Glomerular endothelial cell (primary cell): ENCODE data around the gene GRIK4. TPM values are rescaled to one million over a fixed set of nuclear protein-coding genes. Genes with fewer than 3 reads are reported as not detected.

Experiments
- DNase-seq: peaks from one replicate; pipeline ENCODE4 v3.0.0-alpha.2; 2011; ENCODE audit warnings: low read depth, low spot score; ENCODE audit errors: extremely low read depth
- total RNA-seq: library from RNA; depleted of rRNA; stranded (reverse); fragments of >200 nt; gene quantifications from 2 replicates; pipeline ENCODE4 v1.2.3, GENCODE V29; 2015

The GRIK4 gene
- total RNA-seq, 1 donor from 2014 or later: 0.06 TPM

DNA sequence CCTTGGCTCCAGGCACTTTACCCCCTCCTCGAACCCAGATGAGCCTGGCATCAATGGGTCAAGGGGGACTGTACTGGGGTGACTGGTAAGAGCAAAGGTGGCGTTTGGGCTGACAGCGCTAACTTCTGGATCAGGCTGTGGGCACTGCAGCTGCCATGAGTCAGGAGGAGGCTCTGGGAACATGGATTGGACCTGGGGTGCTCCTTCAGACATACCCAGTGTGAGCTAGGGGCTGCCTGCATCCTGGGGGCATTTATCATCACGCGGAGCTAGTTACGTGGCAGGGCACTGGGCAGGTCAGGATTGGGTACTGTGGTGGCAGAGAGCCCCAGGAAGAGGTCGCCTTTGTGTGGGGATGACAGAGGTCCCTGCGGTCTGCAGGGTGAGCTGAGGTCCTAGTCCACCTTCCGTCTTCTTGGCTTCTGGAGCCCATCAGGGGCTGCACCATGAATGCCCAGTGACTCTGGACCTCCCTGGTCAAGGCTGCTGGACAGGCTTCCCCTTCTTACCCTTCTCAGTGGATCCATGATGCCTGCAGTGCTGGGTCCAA lies 13.1 kb downstream of the GRIK4 start:
- DNase-seq: no peak

DNA sequence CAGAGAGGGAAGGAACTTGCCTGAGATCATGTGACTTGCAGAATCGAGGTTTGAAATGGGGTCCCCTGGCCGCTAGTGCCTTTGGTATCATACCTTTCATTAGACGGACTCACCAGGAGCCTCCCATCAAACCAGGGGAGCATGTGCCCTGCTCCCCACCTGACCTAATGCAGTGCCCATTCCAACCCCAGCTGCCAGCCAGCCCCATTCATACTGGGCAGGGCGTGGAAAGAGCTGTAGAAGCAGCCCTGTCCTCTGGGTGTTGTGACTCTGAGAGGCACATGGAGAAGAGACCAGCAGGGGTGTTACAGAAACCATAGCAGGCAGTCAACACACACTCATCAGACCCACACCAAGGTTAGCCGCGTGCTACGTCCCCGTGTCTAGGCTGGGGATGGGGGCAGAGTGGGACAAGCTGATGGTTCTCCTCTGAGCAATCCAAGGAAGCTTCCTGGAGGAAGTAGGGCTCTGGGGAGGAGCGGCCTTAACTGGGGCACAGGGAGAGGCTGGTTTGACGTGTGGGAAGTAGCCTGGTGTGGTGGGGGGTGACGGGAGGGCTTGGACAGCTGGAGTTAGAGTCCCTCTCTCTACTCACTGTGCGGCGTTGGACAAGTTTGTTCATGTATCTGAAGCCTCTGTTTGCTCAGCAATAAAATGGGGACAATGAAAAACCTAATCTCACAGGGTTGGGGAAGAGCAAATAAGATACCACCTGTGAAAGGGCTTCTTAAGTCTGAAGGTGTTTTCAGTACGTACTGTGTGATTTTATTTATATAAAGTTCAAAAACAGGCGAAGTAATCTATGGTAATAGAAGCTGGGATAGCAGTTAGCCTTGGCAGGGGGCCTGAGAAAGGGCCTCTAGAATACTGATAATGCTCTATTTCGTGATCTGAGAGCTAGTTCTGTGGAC lies 14.0 kb downstream of the GRIK4 start:
- DNase-seq: no peak

DNA sequence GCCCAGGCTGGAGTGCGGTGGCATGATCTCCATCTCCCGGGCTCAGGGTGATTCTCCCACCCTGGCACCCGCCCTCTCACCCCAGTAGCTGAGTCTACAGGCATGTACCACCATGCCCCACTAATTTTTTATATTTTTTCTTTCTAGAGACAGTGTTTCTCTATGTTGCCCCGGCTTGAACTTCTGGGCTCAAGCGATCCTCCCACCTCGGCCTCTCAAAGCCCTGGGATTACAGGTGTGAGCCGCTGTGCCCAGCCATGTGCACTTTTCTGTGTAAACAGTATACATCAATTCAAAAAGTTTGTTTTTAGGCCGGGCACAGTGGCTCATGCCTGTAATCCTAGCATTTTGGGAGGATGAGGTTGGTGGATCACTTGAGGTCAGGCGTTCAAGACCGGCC lies 14.7 kb downstream of the GRIK4 start:
- no peak for DNase-seq

GRCh38 chr11:120527111-120527761 lies 15.7 kb downstream of the GRIK4 start:
- no peak for DNase-seq

DNA sequence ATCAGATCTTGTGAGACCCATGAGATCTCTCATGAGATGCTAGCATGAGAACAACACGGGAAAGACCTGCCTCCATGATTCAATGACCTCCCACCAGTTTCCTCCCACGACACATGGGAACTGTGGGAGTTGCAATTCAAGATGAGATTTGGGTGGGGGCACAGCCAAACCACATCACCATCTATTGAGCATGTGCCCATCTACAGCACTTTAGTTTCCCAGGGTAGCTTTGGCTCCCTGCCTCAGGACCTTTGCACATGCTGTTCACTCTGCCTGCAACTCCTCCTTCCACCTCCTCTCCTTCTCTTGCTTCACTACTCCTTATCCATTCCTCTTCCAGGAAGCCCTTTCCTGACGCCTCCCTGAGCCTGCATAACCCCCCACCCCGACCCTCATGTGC lies 17.2 kb downstream of the GRIK4 start:
- no peak for DNase-seq

DNA sequence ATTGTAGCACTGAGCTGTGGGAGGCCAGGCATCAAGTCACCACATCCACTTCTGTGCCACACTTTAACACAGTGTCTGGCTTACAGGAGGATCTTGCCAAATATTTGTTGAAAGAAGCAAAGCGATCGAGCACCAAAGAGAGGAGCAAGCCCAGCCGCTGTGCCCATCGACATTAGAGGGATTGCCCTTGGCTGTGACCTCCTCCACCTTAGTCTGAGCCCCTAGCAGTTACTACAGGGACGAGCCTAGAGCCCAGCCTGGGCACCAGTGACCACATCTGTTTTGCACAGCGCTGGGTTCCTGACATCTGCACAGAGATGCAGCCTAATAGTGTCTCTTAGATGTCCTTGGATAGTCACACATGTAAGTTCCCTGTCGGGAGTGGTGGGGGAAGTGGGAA lies 17.7 kb downstream of the GRIK4 start:
- DNase-seq: no peak

- DNase-seq: no peak
These were observed 18.4 kb downstream of the GRIK4 start for GRCh38 chr11:120529911-120530310.

GRCh38 chr11:120532082-120532831 lies 20.7 kb downstream of the GRIK4 start:
- DNase-seq: no peak

DNA sequence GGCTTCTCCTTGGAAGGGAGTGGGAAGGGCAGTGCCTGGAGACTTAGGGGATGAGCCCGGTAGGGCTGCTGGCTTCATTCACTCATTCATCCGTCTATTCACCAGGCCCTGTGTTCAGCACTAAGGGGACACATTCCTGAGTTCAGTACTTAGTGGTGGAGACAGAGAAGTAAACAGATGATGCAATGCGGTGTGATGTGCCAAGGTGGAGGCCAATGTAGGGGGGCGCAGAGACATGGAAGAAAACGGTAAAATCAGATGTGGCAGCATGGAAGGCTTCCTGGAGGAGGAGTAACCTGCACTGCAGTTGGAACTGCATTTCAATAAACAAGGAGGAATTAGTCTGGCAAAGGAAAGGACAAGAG lies 21.3 kb downstream of the GRIK4 start:
- DNase-seq: no peak

DNA sequence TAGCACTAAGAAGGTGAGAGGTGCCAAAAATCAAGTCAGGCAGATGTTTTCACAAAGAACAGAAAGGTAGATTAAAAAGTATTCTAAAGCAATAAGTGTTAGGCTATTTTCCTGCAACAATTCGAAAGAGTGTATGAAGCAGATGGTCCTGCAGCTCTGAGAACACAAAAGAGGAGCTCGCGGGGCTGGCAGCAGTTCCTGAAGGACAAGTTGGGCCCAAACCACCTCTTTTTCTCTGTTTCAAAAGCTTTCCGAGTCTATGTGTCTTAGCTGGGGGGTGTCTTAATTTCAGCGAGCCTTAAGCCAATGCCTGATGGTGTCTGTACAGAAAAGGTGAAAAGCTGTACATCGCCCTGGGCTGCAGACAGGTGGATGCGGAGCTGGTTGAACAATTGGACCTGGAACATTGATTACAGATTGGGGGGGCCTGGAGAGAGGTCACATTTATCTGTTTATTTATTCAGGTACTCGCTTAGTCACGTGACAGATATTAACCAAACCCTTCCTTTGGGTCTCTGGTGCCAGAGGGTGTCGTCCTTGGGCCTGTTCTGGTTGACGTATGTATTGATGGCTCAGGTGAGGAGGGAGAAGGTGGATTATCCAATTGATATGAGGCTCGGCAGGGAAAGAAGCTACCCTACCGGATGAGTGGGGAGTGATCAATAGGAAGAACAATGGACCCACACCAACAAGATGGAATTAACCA lies 24.7 kb downstream of the GRIK4 start:
- DNase-seq: no peak

DNA sequence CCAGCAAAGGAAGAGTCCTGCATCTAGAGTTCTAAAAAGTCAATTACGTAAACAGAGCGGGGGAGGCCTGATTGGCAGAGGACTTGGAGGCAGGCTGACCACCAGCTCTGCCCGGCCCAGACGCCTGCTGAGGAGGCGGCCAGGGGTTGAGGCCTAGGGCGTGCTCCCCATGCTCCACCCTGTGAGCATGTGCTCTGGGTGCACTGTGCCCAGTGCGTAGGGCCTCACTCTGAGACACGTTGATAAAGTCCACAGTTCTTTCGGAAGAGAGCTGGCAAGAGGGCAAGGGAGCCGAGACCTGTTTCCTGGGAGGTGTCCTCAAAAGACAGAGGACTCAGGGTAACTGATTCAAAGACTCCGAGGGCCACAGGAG lies 25.2 kb downstream of the GRIK4 start:
- DNase-seq: no peak

GRCh38 chr11:120537996-120538395 lies 26.4 kb downstream of the GRIK4 start:
- DNase-seq: no peak

- no peak for DNase-seq
These were observed 27.2 kb downstream of the GRIK4 start for GRCh38 chr11:120538707-120539106.

- DNase-seq: no peak
These were observed 28.3 kb downstream of the GRIK4 start for GRCh38 chr11:120539667-120540369.

DNA sequence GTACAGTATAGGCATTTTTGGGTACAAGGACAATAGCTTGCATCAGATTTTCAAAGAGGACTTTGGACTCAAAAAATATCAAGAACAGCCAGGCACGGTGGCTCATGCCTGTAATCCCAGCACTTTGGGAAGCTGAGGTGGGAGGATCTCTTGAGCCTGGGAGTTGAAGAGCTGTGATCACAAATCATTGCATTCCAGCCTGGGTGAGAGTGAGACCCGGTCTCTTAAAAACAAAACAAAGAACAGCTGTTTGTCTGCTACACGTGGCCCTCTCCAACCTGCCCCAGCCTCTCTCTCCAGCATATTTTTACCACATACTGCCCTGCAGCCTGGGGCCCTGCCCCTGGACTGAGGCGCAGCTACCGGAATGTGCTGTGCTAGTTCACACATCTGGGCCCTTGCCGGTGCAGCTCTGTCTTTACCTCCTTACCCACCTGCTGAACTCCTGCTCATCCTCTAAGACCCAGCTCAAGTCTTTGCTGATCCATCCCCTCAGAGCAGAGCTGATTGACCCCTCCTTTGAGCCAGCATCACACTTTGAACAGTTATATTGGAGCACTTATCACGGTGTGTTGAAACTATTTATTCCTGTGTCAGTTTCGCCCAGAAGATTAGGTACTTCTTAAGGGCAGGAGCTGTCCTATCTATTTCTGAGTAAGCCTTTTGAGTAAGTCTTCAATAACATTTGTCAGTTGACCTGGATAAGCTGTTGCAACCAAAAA lies 29.4 kb downstream of the GRIK4 start:
- no peak for DNase-seq

- DNase-seq: no peak
These were observed 32.1 kb downstream of the GRIK4 start for GRCh38 chr11:120543521-120544215.

DNA sequence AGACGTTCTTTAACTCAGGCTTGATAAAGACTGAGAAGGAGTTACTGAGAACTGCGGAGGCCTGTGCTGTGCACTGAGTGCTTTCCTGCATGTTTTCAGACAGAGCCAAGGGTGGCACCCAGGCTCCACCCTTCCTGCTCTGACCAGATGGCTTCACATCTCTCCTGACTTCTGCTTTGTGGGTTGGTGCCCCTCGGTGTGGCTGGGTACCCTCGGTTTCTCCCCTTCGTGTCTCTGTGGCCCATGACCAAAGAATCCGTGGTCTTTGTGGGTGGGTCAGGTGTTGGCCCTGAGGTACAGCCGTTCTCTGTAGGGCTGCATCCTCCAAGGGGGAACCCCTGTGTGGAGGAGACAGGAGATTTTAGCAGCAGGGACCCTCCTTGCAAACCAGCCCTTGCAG lies 34.3 kb downstream of the GRIK4 start:
- no peak for DNase-seq

- DNase-seq: no peak
These were observed 35.0 kb downstream of the GRIK4 start for GRCh38 chr11:120546312-120547205.
